ENCODE results near the gene STOX2.

Gene STOX2

DNA sequence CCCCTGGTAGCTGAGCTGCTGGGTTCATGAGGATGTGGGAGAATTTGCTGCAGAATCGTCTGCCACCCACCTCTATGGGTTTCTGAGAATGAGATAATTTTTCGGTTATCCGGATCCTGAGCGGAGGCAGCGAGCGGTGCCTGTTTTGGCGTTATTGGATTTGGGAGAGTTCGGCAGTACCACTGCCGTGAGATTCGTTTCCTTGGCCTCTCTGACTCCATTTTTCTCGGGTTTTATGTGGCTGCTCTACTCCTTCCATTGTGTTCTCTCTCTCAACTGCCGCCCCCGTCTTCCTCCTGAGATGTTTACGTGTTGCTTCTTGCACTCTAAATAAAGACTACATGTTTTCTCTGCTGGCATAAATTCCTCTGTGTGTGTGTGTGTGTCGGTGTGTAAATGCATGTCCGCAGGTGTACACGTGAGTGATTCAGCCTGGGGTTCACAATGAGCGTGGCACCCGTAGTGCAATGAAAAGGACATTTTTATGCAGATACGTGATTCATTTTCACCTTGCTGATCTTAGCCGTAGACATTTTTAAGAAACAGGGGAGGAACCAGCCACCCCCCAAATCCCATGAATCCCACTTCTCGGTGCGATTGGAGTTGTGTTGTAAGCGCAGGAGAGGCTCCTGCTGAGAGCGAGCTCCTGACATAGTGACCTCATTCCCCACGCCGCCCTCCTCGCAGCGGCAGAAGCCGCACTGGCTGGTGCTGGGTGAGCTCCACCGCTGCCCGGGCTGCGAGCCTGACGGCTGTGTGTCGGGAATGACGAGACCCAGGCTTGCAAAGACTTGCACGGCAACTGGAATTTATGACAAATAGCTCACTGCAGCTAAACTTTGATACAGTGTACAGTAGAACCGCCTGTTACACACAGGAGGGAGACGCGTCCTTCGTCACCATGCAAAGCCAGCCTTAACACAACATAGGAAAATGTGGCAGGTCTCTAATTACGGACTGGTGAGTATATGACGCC lies 82.2 kb downstream of the STOX2 start:
- DNase-seq = peak in 2 of 4 experiments; percentile 12 to 42

- DNase-seq = peak; percentile 62 to 84 (median 78)
Measured at GRCh38 chr4:183987987-183988392, 82.9 kb downstream of the STOX2 start.

GRCh38 chr4:183988874-183989273 lies 83.8 kb downstream of the STOX2 start:
- DNase-seq = peak in 3 of 4 experiments; percentile 7 to 48 (median 25)

DNA sequence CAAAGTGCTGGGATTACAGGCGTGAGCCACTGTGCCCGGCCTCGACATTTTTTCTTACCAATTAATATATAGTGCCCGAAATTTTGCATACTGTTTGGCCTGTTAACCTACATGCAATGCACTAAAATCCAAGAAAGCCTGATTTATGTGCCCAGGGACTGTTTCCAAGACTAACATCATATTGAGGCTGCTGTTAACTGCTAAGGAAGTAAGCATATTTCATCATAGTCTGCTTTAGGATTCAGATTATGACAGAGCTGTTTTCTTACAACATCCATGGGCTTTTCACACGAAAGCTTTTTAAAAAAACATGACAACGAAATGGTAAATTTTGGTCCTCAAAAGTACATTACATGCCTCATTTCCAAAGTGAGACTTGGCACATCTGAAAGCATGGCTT lies 84.4 kb downstream of the STOX2 start:
- DNase-seq = peak; percentile 23 to 85 (median 63)

- no peak for DNase-seq
Measured at GRCh38 chr4:183989931-183990330, 84.8 kb downstream of the STOX2 start.

DNA sequence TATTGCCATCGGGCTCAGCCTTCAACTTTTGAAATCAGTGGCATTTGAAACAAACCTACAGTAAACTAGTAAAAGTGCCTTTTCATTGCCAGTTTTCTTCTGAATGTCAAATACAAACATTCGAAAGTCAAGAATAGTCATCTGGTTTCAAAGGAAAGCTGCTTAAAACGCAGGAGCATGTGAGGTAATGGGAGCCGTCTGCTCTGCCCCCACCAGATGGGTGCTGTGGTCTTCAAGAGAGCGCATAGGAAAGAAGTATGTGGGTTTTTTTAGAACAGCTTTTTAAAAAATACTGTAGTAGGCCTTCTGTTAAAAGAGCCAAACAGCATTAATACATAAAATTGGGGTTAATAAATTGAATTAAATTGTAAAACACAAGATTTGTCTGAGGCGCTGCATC lies 88.6 kb downstream of the STOX2 start:
- no peak for DNase-seq

- DNase-seq = peak; percentile 36 to 66 (median 54)
Measured at GRCh38 chr4:183995570-183995969, 90.5 kb downstream of the STOX2 start.

GRCh38 chr4:183996868-183997267 lies 91.8 kb downstream of the STOX2 start:
- no peak for DNase-seq

- no peak for DNase-seq
Measured at GRCh38 chr4:183999435-183999834, 94.3 kb downstream of the STOX2 start.

DNA sequence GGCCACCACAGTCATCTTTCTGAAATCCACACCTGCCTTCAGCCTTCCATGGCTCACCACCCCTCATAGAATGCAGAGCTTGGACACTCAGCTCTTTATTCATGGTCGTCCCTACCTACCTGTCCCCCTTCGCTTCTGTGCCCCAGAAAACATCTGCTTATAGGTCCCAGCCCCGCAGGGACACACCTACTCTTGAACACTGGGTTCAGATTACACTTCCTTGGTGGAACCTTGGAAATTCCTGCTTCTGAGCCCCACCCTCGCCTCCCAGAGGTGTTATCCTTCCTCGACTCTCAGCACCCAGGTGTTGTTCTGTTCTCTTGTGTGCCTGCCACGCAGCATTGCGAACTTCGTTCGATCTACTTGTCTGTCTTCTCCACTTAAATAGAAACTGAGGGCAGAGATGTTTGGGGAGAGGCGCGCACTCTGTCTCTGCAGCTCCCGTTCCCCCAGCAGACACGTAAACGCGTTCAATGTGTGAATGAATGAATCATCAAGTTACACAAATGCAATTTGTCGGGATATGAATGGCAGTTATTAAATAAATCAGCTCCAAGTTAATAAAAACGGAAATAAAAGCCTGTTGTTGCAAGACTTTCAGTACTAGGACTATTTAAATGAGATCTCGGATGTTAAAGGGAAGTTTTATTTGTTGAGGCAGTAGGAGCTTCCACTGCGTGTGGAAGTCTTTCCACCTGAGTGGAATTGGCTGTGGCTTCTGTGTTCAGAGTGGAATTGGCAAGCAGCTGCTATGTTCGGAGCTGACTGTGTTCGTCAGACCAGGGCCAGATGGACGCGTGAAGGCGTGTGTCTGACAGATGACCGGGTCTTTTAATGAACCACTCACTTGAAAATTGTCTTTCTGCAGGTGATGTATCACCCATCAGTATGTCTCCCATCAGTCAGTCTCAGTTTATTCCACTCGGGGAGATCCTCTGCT lies 95.6 kb downstream of the STOX2 start:
- no peak for DNase-seq

DNA sequence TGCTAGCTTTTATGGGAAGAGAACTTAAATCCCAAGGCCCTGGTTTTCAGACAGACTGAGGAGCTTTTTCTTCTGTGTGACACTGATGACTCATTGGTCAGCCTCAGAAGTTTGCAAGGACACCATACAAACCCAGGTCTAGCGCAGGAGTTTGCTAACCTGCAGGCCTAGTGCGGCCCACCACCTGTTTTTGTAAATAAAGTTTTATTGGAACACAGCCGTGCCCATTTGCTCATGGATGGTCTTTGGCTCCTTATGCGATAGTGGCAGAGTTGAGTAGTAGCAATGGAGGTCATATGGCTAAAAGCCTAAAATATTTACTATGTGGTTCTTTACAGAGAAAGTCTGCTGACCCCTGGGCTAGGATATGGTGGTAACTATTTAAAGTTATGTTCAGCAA lies 98.3 kb downstream of the STOX2 start:
- no peak for DNase-seq

DNA sequence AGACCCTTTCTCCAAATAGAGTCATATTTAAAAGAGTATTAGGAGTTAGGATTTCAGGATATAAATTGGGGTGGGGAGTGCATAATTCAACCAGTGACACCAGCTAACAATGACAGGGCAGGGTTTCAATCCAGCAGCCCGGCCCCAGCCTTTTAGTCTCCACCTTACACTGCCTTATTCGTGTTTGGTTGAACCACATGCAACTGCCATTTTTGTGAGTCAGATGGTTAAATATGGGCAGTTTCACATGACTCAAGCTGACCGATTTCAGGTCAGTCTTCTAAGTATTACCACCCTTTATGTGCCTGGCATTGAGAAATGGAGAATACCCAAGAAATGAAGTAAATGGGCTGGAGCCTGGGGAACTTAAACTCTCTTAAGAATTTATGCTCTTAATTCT lies 102.8 kb downstream of the STOX2 start:
- no peak for DNase-seq

GRCh38 chr4:184010696-184011095 lies 105.6 kb downstream of the STOX2 start:
- DNase-seq = no peak

DNA sequence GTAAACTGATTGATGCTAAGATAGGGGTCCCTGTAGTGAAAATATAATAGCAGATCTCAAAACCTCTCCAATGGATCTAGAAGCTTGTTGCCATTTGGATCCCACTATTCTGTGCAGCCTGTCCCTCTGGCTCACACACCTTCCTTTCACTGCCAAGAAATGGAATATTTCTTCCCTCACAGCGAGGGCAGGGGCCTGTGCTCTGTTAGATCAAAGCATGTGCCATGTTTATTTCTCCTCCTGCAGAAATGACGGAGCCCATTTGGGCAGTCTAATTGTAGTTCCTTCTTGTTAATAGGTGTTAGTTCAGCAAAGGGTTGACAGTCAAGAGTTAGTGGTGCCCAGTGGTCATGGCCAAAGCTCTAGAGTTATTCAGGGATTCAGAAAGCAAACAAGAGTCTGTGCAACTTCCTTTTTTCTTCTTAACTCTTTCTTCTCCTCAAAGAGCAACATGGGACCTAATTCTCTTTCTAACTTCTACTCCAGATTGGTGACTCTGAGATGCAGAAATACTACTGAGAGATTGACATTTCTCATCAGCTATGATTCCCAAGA lies 106.8 kb downstream of the STOX2 start:
- peak in 2 of 4 experiments; percentile 15 to 19 for DNase-seq

GRCh38 chr4:184012937-184013336 lies 107.8 kb downstream of the STOX2 start:
- DNase-seq = no peak

GRCh38 chr4:184014301-184014700 lies 109.2 kb downstream of the STOX2 start:
- no peak for DNase-seq

- DNase-seq = no peak
Measured at GRCh38 chr4:184016759-184017668, 111.9 kb downstream of the STOX2 start.

GRCh38 chr4:184019076-184019475 lies 114.0 kb downstream of the STOX2 start:
- DNase-seq = no peak

- DNase-seq = no peak
Measured at GRCh38 chr4:184019667-184020623, 114.8 kb downstream of the STOX2 start.

- DNase-seq = no peak
Measured at GRCh38 chr4:184021389-184021788, 116.3 kb downstream of the STOX2 start.

Measured in suppressor macrophage (primary cell).